Activated CD8-positive, alpha-beta memory T cell treated with anti-CD3 and anti-CD28 coated beads, Interleukin-2, amount 50 U/mL, for 48 hours (primary cell): ENCODE results near the gene CST6.

Experiments used
- DNase-seq: peaks from one replicate; pipeline ENCODE4 v3.0.0-alpha.2; 2020

Gene CST6

DNA sequence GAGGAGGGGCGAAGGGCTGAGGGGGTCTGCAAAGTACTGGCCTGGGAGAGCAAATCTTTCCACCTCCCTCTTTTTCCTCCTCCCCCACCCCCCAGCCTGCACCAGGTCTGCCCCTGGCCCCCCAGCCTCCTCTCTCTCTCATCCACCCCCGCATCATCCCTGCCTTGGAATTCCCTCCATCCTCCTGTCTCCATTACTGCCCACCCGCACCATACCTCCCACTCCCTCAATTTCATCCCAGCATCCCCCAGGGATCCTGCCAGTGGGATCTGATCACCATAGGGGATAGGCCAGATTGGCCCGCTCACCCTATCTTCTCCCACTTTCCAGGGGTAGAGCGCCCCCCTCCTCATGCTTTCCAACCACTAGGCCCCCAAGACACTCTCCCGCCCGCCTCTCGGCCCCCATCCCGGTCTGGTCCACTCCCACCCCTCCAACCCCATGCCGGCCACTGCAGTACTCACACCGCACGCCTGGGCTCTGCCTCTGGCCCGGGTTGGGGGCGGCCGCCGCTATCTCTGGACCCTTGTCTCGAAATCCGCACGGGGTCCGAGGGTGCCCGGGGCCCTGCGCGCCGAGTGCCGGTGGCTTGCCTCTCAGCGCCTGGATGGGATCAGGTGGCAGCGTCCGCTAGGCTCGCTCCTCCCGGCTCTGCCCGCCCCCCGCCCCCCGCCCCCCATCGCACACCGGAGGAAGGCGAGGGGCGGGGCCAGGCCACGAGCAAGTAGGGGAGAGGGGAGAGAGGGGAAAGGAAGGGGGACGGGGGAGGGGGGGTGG, 36.9 kb downstream of the CST6 start, which contains the start of gene GAL3ST3:
Gene GAL3ST3, minus strand, starts transcription at position 615 of the 777 bp plus-strand sequence. CDS start 3,746 bp downstream, outside the sequence.
- no peak for DNase-seq

DNA sequence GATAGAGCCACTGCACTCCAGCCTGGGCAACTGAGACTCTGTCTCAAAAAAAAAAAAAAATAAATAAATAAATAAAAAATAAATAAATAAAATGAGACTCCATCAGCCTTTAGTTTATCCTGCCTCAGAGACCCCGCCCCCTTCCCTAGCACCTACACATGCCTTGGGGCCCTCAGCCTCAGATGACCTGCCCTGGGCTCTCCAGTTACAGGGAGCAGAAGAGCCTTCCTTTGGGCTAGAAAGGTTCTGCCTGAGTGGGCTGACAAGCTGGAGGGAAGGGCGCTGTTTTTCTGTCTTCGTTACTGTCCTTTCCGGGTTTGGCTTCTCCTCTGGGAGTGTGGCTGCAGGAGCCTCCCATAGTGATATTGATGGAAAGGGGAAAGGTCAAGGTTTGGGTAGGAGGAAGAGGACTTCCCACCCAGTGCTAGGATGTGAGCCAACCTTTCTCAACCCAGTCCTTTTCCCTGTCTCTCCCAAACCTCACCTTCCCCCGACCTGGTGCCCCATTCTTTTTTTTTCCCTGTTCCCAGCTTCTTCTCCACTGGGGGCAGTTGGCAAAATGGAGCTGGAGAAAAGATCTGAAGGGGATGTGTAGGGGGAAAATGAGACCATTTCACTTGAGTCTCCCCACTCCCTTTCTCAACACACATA, 38.9 kb downstream of the CST6 start:
- no peak for DNase-seq

DNA sequence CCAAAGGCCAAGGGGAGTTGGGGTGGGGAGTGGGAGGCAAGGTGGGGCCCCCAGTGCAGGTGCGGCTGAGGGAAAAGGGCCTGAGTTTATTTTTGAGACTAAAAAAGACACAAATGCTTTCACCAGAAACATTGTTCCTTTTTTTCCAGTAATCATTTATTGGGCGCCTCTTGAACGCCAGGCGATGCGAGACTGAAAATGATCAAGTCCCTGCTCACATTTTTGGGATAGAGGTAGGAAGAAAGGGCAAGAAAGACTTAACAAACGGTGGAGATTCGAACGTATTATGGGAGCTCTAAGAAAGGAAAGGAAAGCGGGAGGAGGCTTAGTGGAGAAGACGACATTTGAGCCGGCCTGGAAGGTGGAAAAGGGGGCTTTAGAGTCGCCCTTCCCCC, 39.6 kb downstream of the CST6 start:
- no peak for DNase-seq

DNA sequence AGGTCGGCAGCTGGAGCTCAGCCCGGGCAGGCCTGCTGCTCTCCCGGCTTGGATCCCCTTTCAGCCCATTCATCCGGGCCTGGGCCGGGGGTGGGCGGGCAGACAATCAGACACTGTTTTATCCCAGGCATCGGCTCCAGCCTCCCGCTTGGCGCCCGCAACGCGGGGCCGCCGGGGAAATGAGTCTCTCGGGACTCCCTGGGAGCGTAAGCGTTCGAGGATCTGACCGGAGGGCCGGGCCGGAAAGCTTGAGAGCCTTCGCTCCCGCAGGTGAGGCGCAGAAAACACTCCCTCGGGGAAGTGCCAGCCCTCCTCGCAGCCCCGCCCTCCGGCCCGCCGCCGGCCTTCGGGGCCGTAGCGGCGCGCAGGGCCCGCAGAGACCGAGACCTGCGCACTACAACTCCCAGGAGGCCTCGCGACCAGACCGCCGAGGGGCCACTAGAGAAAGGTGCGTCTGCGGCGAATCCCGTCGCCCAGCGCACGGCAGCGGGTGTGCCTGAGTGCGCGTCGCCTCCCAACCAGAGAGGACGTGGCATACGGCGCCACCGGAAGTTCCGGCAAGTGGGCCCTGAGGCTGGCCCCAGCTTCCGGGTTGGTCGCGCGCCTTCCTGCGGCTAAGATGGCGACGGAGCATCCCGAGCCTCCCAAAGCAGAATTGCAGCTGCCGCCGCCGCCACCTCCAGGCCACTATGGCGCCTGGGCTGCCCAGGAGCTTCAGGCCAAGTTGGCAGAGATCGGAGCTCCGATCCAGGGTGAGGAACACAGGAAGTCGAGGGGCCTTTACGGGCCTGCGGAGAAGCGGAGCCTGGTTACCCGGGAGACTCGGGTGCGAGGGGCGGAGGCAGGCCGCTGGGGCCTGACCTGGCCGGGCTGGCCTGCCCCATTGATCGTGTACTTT, 40.2 kb downstream of the CST6 start, which contains the start of gene SF3B2:
Gene SF3B2, plus strand, starts transcription at position 599 of the 898 bp plus-strand sequence. Its CDS starts 21 bp downstream, at position 620.
- peak; percentile 96 for DNase-seq

DNA sequence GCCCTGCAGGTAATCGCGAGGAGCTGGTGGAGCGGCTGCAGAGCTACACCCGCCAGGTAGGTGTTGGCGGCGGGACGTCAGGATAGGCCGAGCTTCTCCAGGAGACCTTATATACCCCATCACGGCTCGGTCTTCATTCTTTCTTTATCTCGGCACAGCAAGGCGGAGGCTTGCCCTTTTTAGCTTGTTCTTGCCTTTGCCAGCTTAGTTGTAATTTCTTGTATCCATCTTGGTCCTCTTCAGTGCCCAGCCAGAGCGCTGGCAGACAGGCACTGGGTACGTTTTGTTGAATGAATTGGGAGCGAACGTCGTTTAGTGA, 40.8 kb downstream of the CST6 start:
- DNase-seq = no peak

DNA sequence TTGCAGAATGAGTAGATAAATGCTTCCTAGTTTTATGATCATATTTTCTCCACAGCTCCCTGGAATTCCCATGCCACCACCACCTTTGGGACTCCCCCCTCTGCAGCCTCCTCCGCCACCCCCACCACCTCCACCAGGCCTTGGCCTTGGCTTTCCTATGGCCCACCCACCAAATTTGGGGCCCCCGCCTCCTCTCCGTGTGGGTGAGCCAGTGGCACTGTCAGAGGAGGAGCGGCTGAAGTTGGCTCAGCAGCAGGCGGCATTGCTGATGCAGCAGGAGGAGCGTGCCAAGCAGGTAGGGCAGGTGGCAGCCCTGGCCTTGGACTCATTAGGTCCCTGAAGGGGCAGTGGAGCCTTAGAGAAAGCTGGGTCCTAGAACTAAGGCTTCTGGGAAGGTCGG, 43.2 kb downstream of the CST6 start:
- no peak for DNase-seq

DNA sequence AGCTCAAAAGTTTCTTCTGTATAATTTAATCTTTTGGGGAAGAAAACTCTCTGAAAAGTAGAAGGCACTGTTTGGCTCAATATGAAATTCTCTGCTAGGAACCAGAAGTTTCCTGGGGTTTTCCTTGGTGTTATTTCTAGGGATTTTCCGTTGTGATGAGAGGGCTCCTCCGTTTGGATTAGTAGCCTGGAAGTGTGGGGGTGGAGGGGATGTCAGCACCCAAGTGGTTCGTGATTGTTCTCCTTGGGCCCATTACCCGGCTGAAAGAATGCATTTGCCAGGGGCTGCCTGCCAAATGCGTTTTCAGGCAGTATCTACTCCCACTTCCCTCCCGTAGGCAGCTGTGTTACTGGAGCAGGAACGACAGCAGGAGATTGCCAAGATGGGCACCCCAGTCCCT, 44.7 kb downstream of the CST6 start:
- no peak for DNase-seq

DNA sequence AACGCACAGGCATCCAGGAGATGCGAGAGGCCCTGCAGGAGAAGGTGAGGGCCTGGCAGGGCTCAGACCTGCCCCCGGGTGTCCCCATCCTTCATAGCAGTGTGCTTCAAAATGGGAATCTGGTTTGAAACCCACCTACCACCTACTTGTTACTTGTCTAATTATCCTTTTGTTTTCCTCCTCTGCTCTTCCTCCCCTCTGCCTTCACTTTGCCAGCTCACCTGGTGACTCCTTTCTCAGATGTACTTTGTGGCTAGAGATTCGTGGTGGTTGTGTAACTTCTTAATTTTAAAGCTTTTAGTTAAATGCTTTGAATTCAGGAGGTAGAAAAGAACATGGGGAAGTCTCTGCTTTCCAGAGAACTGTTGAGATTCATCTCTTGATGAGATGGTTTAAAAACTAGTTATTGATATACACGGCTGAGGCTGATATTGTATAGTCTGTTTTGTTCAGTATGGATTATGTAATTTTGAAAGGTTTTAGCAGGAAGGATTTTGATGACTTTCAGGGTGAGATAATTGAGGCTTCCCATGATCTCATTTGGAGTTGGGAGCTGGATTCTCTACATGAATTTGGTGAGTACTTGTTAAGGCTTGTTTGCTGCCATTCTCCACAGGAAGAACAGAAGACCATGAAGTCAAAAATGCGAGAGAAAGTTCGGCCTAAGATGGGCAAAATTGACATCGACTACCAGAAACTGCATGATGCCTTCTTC, 48.3 kb downstream of the CST6 start:
- DNase-seq = no peak

DNA sequence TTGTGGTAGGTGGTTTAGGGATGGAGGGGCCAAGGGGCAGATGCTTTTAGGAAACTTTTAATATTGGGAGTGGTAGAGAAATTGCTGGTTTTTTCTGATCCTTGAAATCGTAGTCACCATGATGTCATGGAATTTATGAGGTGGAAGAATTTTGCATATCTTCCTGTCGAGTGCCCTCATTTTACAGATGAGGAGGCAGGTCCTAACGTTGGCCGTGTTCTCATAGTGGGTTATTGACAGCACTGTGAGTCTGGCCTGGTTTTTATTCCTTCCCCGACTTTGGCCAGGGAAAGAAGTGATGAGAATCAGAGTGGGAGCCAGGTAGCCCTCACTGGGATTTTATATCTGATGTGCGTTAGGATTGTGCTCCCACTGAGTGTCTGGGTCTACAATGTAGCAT, 49.5 kb downstream of the CST6 start:
- DNase-seq = no peak

DNA sequence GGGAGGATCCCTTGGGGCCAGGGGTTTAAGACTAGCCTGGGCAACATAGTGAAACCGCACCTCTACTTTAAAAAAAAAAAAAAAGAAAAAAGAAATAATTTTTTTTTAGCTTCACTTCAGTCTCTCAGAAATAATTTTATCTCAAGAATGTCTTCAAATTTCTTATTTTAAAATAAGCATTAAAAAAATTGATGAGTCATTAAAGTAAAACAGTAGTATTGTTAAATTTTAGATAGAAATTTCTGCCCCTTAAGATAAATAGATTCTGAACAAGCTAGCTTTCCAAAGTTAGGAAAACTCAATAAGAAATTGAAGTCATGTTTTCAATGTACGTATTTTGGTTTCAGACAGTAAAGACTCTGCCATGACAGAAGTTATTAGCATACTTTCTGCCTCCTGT, 50.6 kb downstream of the CST6 start:
- no peak for DNase-seq
